Ishikawa (cell line): ENCODE measurements around the gene ABCC4.

Experiments used
- CEBPB ChIP-seq: IDR thresholded peaks from 2 replicates; pipeline ENCODE4 v1.6.1; 2012
- CREB1 ChIP-seq: IDR thresholded peaks from 2 replicates; pipeline ENCODE4 v1.6.1; 2012; ENCODE audit warnings: low read depth
- EGR1 ChIP-seq: IDR thresholded peaks from 2 replicates; pipeline ENCODE4 v1.6.1; 2012
- EP300 ChIP-seq: IDR thresholded peaks from 2 replicates; pipeline ENCODE4 v1.6.1; 2012; ENCODE audit warnings: borderline replicate concordance
- NFIC ChIP-seq: IDR thresholded peaks from 2 replicates; pipeline ENCODE4 v1.6.1; 2012
- RAD21 ChIP-seq: IDR thresholded peaks from 2 replicates; pipeline ENCODE4 v1.6.1; 2012; ENCODE audit warnings: low read depth
- TAF1 ChIP-seq: IDR thresholded peaks from 2 replicates; pipeline ENCODE4 v1.6.1; 2012; ENCODE audit warnings: low read depth, mild to moderate bottlenecking
- TCF12 ChIP-seq: IDR thresholded peaks from 2 replicates; pipeline ENCODE4 v1.6.1; 2012; ENCODE audit warnings: low read depth
- YY1 ChIP-seq: IDR thresholded peaks from 2 replicates; pipeline ENCODE4 v1.6.1; 2012; ENCODE audit warnings: low read depth
- ZBTB7A ChIP-seq: IDR thresholded peaks from 2 replicates; pipeline ENCODE4 v1.6.1; 2012; ENCODE audit warnings: low read depth
- TF ChIP-seq, protein P1 (sequence below): IDR thresholded peaks from 2 replicates; pipeline ENCODE4 v1.6.1; 2012
- TF ChIP-seq, protein P2 (sequence below): IDR thresholded peaks from 2 replicates; pipeline ENCODE4 v1.6.1; 2012; ENCODE audit warnings: low read depth, mild to moderate bottlenecking
- TF ChIP-seq, protein P3 (sequence below): IDR thresholded peaks from 2 replicates; pipeline ENCODE4 v1.6.1; 2012

DNA sequence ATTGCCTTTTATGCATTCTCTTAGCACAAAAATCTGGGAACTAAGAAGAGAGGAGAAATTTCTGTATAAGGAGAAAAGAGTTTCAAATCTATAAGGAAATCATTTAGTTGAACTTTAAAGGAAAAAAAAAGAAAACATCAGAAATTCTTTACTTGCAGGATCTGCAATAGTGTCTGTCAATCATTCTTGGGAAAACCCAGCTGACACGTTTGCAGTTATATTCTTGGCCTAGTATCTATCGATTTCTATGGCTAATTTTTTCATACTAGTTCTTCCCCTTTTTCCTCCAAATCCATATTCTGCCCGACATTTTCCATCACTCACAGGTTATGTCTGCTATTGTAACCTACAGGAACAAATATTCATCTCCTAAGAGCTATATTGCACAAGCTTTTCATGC is 160.7 kb downstream of the ABCC4 start:
- TF ChIP-seq EP300 (no peak), YY1 (no peak), TCF12 (no peak), CREB1 (no peak), RAD21 (no peak), CEBPB (no peak), TAF1 (no peak), ZBTB7A (no peak), EGR1 (no peak), NFIC (no peak)
- TF ChIP-seq, protein P1, sequence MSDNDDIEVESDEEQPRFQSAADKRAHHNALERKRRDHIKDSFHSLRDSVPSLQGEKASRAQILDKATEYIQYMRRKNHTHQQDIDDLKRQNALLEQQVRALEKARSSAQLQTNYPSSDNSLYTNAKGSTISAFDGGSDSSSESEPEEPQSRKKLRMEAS = no peak
- TF ChIP-seq, protein P2, sequence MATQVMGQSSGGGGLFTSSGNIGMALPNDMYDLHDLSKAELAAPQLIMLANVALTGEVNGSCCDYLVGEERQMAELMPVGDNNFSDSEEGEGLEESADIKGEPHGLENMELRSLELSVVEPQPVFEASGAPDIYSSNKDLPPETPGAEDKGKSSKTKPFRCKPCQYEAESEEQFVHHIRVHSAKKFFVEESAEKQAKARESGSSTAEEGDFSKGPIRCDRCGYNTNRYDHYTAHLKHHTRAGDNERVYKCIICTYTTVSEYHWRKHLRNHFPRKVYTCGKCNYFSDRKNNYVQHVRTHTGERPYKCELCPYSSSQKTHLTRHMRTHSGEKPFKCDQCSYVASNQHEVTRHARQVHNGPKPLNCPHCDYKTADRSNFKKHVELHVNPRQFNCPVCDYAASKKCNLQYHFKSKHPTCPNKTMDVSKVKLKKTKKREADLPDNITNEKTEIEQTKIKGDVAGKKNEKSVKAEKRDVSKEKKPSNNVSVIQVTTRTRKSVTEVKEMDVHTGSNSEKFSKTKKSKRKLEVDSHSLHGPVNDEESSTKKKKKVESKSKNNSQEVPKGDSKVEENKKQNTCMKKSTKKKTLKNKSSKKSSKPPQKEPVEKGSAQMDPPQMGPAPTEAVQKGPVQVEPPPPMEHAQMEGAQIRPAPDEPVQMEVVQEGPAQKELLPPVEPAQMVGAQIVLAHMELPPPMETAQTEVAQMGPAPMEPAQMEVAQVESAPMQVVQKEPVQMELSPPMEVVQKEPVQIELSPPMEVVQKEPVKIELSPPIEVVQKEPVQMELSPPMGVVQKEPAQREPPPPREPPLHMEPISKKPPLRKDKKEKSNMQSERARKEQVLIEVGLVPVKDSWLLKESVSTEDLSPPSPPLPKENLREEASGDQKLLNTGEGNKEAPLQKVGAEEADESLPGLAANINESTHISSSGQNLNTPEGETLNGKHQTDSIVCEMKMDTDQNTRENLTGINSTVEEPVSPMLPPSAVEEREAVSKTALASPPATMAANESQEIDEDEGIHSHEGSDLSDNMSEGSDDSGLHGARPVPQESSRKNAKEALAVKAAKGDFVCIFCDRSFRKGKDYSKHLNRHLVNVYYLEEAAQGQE = no peak
- TF ChIP-seq, protein P3, sequence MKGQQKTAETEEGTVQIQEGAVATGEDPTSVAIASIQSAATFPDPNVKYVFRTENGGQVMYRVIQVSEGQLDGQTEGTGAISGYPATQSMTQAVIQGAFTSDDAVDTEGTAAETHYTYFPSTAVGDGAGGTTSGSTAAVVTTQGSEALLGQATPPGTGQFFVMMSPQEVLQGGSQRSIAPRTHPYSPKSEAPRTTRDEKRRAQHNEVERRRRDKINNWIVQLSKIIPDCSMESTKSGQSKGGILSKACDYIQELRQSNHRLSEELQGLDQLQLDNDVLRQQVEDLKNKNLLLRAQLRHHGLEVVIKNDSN = no peak
